G401.6 (cell line): Measurements from ENCODE around the gene BRPF3.

ENCODE experiments used
- FAIRE-seq: peaks from 2 replicates; lab custom pipeline; 2012; peaks lifted over from hg19 to GRCh38; lab: Jason Lieb, UNC

BRPF3 gene

DNA sequence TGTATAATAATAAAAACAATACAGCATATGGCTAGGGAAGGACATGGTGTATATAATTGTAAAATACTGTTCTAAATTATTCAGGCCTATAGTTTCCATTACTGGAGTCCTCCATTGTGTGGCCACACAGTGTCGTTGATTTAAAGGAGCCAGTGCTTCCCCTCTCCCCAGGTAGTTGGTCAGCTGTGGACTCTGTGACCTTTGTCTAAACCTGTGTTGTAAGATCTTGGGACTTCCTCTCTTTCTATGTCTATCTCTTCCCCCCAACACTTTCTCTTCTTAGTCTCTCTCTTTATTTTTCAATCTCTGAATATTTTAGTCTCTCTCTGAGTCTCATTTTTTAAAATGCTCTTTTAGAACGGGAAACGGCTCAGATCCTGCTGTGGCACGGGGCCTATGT is 35.6 kb downstream of the BRPF3 start:
- no peak for FAIRE-seq

DNA sequence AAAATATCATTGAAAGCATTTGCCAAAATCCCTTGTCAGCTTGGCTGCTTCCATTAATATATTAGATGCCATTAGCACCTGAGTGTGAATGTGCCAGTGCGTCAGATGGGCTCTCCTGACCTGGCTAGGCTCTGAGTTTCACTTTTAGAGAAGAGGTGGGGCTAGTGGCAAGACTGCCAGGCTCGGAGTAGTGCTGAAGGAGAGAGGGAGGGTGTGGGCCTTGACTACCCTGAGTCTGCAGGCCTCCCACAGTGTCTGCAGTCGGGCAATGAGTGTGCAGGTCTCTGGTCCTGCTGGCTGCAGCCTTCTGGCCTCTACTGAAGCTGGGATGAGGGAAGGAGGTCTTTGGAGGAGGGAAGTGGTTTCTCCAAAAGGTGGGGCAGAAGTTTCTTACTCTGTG is 38.8 kb downstream of the BRPF3 start:
- FAIRE-seq: no peak

DNA sequence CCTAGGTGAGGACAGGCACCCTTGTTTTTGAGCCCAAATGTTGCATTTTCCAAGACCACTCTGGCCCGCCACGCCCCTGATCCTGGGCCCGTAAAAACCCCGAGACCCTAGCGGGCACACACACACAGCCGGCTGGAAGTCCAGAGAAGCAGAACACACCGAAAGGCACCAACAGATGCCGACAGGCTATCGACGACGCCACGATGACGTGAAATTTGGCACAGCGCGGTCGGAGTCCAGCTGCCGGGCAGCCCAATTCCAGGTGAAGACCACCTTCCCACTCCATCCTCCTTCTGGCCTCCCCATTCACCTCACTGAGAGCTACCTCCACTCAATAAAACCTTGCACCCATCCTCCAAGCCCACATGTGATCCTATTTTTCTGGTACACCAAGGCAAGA is 39.3 kb downstream of the BRPF3 start:
- FAIRE-seq: no peak

DNA sequence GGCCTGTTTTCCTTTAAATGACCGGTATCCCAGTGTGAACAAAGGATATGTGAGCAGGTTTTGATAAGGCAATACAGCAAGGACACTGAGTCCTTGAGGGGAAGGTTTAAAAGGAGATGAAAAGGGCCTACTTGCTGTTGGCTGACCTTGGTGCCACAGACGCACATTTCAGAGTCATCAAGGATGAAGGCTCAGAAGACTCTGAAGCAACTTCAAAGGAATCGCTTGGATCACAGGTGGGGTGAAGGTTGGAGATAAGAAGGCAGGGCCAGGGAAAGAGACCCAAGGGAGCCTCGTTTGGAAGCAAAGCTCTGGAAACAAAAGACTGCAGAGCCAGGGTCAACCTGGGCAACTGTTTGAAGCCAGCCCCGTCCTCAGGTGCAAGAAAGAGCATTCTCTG is 43.2 kb downstream of the BRPF3 start:
- no peak for FAIRE-seq

DNA sequence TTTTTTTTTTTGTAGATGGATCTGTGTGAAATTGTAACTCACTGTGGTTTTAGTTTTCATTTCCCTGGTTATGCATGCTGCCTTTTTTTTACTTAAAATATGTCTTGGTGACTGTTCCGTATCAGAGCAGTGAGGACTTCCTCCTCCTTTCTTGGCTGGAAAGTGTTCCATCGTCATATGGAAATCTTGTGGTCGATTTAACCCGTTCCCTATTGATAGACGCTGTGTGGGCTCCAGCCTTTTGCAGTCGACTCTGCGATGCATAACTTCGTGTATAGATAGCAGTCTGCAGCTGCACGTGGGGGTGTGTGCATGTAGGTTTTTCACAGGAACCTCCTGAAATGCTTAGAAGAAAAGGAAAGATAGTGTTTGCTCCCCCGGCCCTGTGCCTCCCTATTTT is 45.2 kb downstream of the BRPF3 start:
- FAIRE-seq: no peak

DNA sequence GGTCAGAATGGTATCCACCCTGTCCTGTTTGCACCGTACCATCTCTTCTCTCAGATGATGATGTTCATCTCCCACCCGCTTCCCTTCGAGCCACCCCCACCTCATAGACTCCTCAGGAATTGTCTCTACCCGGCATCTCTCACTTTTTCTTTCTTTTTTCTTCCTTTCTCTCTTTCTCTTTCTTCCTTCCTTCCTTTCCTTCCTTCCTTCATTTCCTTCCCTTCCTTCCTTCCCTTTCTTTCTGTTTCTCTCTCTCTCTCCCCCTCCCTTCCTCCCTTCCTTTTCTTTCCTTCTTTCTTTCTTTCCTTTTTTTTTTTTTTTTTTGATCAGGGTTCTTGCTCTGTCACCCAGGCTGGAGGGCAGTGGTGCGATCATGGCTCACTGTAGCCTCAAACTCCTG is 45.6 kb downstream of the BRPF3 start:
- no peak for FAIRE-seq

DNA sequence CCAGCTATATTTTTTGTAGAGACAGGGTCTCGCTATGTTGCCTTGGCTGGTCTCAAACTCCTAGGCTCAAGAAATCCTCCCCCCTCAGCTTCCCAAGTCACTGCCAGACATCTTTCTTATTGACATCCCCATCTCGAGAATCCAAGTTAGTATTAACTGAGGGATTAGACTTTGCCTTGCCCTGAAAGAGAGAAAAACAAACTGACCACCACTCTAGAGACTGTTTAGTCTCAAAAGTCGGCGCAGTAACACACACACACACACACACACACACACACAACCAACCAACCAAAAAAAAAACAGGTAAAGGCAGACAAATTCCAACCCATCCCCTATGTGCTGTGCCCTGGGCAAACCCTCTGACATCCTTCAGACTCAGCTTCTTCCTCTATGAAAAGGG is 46.1 kb downstream of the BRPF3 start:
- FAIRE-seq: no peak

DNA sequence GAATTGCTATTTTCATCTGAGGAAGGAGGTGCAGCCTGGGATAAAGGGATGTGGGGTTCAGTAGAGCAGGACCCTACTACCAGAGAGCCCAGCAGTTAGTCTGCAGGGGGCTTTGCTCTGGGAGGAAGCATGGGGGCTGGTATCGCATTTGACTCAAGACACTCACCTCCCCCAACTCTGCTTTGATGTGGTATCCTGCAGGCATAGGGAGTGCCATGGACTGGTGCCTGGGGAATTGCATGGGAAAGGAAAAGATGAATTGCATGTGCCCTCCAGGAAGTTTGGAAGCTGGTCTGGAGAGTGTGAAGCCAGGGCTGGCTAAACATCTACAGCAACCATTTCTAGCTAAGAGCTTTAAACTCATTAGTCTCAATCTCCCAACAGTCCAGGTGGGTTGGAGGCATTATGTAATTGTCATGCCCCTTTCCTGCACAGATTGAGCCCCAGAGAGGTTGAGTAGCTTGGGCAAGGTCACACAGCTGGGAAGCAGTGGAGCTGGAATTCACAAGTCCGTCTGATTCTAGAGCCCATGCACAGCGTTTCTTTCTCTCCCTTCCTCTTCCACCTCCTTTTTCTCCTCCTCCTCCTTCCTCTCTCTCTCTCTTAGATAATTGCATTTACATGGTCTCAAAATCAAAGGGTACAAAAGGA is 47.1 kb downstream of the BRPF3 start:
- no peak for FAIRE-seq

DNA sequence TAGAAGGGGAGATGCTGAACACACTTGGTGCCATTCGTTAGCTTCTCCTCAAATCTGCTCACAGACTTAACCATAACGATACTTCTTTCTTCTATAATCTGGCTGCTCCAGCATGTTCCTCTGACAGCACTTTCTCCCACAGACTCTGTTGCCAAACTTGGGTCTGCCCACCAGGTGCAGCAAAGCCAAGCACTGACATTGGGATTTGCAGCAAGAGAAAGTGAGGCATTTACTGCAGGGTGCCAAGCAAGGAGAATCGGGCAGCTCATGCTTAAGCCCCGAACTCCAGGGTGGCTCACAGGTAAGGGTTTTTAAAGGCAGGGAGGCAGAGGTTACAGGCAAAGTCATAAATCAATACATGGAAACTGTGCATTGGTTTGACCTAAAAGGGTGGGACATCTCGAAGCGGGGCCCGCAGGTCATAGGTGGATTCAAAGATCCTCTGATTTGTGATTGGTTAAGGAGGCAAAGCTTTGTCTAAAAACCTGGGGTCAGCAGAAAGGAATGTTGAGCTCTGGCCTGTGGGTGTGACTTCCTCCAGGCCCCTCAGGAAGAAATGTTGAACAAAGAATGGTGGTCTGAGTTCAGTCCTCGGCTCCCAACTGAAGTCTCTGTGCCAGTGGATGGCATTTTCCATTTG is 48.2 kb downstream of the BRPF3 start:
- FAIRE-seq: no peak

DNA sequence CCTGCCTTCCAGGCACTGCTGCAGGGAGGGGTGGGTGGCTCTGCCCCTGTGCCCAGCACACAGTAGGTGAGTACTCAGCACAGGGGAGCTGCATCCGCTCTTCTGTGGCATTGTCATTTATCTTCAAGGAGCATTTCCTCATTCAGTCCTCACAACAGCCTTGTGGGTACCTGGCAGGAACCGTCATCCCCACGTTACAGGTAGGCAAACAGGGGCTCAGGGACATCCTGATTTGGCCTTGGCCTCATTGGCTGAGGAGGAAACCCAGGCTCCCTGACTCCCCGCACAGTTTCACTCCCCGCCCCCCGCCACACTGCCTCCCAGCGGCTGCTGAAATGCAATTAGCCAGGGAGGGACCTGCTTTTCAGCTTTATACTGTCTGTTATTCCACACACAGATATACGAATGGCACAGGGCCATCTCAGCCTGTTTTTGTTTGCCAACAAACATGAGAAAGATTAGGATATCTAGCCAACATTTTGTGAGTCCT is 49.1 kb downstream of the BRPF3 start:
- FAIRE-seq: no peak

DNA sequence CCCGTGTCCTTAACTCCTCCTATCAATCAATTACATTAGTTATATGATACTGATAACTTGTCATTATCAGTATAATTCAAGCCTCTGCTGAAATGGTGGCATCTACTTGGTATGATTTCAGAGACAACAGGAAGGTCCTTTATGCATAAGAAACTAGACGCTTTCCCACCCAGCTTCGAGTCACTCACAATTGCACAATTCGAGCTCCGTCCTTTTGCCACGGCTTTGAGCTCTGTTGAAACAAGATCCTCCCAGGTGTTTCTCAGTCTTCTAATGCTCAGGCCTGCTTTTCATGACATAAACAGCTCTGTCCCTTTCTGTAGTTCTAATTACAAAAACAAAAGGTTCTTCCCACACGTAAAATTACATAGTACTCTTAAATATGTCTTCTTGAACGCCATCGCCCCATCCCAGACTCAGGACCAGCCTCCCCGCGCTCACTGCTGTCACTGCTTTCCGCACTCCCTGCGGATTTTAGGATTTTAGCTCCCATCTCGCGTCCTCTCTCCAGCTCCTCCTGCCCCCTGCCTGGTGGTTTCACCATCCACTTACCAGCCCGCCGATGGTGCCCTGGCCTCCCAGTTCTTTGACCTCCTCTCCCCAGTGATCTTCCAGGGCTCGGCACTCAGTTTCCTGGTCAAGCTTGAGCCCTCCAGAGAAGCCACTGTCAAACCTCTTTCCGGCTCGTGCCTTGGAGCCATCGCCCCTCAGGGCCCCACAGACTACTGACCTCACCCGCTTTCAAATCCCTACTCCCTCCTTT is 50.1 kb downstream of the BRPF3 start:
- FAIRE-seq: no peak

DNA sequence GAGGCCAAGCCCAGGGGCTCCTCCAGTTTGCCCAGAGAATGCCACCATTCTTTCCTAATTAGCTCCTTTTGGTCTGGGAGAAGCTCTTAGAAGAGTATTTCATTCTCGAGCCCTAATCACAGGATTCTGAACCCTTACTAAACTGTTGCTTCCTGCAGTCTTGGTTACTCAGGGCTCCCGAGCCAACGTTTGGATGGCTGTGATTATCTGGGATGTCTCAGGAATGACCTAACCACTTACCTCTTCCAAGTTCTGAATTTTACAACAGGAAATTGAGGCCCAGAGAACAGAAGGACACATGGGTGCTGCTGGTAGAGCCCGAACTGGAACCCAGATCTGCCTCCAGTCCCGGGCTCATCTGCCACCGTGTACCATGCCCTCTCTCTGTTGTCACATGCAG is 51.1 kb downstream of the BRPF3 start:
- no peak for FAIRE-seq

DNA sequence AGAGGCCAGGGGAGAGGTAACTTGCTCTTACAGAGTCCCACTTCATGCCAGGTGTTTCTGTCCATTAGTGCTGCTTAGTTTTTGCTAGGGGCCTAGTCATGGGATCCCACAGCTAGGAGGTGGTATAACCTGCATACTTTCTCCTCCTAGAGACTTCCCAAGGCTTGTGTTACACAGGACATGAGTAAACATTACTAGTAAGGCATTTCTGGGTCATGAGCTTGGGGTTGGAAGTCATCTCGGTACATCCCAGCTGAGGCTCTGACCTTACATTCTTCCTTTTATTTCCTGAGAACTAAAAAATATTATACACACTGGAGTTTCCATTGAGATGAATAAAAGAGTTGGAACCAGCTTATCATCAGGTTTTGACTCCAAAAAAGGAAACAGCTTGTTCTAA is 52.4 kb downstream of the BRPF3 start:
- no peak for FAIRE-seq

DNA sequence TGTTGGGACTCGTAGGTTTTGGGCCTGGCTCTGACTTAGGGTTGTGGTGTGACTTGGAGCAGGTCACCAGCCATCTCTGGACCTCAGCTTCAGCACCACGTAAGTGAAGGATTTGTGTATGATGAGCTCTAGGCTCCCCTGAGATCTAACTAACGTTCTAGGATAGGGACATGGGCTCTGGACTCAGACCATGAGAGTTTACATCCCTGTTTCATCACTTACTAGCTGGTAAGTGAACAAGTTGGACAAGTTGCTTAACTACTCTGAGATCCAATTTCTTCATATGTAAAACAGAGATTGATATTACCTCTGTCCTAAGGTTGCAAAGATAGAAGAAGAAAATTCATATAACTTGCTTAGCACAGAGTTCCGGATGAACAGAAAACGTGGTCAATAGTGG is 53.0 kb downstream of the BRPF3 start:
- FAIRE-seq: no peak

DNA sequence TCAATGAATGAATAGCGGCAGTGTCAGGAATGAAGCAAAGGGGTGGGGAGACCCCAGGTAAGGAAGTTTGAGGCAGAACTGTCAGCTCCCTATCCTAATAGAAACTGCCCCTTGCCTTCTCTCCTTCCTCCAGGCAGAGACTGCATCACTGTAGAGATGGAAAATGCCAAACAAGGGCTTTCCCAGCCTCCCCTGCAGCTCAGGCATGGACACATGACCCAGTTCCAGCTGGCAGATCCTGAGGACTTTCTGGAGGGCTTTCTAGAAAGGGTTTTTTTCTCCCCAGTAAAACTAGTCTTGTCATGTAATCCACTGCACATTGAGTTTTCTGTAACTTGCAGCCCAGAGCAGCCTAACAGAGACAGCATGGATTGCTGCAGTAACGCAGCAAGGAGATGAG is 55.5 kb downstream of the BRPF3 start:
- FAIRE-seq: no peak

DNA sequence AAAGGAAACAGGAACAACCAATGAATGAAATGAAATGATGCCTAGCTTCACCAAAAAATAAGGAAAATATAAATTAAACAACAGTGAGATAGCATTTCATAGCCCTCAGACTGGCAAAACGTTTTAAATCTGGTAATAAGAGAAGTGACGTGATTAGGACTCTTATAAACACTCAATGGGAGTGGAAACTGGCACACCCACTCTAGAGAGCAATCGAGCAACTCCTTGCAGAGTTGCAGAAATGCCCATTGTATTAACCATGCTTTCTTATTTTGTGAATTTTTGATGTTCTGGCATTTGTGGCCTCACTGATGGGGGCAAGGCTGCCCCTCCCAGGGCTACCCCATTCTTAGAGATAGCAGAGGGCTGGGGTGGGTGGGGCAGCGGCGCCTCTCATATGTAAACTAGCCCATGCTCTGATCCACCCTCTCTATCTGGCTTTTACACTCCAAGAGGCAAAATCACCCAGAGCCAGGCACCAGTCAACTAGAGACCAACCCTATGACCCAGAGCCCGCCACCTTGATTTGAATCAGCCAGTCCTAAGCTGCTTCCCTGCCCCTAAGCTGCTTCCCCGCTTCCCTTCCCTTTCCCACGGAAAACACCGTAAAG is 67.0 kb downstream of the BRPF3 start:
- no peak for FAIRE-seq

DNA sequence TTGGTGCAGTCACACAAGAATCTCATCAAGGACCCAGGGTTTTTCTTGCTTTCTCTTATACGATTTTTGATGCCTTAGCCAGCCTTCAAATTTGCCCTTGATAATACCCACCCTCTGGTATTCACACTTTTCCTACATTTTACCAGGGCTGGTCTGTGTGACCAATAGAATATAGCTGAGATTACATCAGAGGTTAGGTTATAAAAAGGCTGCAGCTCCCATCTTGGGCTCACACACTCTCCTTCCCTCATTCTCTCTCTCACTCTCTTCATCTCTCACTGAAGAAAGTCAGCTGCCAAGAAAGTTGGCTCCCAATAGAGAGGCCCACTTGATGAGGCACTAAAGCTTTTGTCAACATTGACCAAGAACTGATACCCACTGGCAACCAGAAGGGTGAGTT is 69.2 kb downstream of the BRPF3 start:
- no peak for FAIRE-seq

DNA sequence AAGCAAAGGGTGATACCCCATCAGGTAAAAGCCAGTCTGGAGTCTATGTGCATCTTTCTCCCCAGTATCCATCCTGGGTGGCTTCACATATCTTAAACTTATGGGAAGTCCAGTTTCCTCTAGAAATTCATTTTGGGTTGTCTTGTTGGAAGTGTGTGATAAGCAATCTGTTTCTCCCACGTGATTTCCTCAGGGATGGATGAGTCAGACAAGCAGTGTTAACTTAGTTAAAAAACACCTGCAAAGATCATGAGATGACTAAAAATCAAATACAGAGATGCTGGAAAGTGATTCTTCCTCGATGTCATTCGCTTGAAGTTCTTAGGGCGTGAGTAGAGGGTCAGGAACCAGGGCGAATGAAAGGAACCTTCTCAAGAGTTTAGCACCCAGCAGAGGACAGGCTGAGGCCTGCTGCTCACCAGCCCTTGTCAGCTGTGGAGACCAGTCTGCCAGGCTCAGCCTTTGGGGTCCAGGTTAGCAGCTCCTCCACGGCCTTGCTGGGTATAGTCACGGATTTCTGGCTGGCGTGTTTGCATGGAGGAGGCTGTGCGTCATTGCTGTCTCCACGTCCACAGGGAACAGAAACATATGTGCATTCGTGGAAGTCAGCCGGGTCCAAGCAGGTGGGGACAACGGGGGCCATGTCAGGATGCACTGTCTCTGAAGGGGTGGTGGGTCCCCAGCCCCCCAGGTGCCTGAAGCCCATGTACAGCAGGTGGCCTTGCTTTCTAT is 70.5 kb downstream of the BRPF3 start:
- no peak for FAIRE-seq

DNA sequence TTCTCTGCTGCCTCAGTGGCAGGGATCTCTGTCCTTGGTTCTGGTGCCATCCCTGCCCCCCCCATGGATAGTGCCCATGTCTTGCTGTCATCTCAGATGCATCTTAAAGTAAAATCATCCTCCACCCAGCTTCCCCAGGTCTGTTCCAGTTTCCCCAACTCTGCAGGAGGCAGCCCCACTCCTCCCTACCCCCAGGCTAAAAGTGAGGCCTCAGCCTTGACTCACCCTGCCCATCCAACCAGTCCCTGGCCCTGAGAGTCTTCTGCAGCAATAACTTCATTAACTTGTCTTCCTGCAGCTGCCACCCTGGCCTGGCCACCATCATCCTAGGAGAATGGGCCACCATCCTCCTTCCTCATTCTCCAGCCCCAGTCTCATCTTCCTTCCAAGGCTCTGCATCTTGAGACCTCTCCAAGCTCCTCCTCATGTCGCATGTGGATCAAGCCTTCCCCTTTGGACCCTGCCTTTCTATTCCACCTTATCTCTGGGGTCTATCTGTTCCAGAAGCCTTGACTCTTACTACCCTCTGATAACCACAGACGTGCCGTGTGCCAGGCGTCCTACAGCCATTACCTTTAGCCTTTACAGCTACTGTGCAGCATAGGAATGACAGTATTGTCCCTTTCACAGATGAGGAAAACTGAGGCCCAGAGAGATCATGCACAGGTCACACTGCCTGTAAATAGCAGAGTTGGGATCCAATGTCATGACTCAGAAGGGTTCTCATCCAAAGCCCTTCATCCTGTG is 71.4 kb downstream of the BRPF3 start:
- FAIRE-seq: no peak

DNA sequence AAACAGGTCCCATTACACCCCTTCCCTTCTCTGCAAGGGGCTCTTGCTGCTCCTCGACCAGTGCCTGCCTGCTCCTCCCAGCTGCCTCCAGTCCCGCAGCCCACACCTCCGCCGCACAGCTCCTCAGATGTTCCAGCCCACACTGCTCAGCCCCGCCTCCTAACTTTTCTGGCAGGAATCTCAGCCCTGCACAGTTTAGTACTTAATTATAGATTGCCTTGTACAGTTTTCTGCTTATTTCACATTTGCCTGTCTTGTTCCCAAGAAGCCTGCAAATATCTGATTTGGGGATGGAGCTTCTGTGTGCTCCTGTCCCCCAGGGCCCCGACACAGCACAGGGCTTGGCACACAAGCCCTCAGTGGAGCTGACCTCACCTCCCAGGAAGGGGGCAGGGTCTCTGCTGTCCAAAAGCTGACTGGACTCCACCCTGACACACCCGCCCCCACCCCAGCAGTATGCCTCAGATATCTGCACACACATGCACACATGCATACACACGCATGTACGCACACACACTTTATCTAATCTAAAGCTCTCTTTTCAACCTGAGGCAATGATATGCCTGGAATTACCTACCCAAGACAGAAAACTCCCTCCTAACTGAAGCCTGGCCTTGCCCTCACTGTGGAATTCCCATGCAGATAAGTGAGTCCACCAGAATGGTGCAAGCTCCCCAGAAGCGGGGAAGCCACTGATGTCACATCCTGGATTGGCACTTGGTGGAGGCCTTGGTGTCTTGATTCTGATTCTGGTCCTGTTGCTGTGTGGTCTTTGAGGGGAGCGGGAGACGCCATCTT is 72.1 kb downstream of the BRPF3 start:
- no peak for FAIRE-seq
